ENCODE measurements around the gene FAXDC2.

Gene FAXDC2

GRCh38 chr5:154871734-154872133 lies 21.3 kb upstream of the FAXDC2 start:
- Histone ChIP-seq H3K27me3 (replicated peaks in 2 of 5; ENCODE audit: control insufficient read depth in 4 of 5, insufficient read depth in 5 of 5, low read length in 4 of 5) (no peaks in the 10 kb centered on the region), H3K27ac (ENCODE audit: insufficient read depth in 1 of 2, low read depth in 1 of 2, low read length in 2 of 2, poor library complexity in 1 of 2, severe bottlenecking in 2 of 2) (no peak overlapping the region), H3K4me3 (ENCODE audit: control insufficient read depth in 1 of 7, extremely low read depth in 1 of 7, insufficient read depth in 4 of 7, low read depth in 2 of 7, low read length in 6 of 7) (no peak overlapping the region), H3K36me3 (ENCODE audit: control insufficient read depth in 4 of 4, insufficient read depth in 4 of 4, low read length in 3 of 4) (peaks cover 35 to 69% (median 54%) of the 10 kb centered on the region in 4 experiments), H3K9me3 (ENCODE audit: control extremely low read depth in 1 of 5, control insufficient read depth in 4 of 5, insufficient read depth in 2 of 5, low read depth in 1 of 5, low read length in 4 of 5) (no peaks in the 10 kb centered on the region), H3K4me1 (ENCODE audit: control extremely low read depth in 1 of 4, control insufficient read depth in 4 of 4, insufficient read depth in 4 of 4, low read length in 3 of 4) (no peaks in the 10 kb centered on the region)
- POLR2A ChIA-PET: no interaction called here
- DNase-seq: no peak
- CTCF ChIA-PET: interaction anchor here (1.0 to 1.4 kb wide), 3 partner anchors 8 to 20 kb away, joined by 4 to 8 read pairs (median 5); no protein-coding TSS in a partner anchor
- WGBS (ENCODE audit: insufficient coverage): 100% methylated on average over 2 of the region's 4 CpGs

- ChIA-PET POLR2A (no interaction called here), CTCF (interaction anchor here (1.0 to 1.9 kb wide), 5 partner anchors 31 to 218 kb away, joined by 3 to 7 read pairs (median 4); no protein-coding TSS in a partner anchor)
- no peaks in the 10 kb centered on the region for H3K9me3 ChIP-seq (ENCODE audit: control extremely low read depth in 1 of 5, control insufficient read depth in 4 of 5, insufficient read depth in 2 of 5, low read depth in 1 of 5, low read length in 4 of 5)
- H3K27ac ChIP-seq (ENCODE audit: insufficient read depth in 1 of 2, low read depth in 1 of 2, low read length in 2 of 2, poor library complexity in 1 of 2, severe bottlenecking in 2 of 2): no peak overlapping the region
- H3K4me3 ChIP-seq (ENCODE audit: control insufficient read depth in 1 of 7, extremely low read depth in 1 of 7, insufficient read depth in 4 of 7, low read depth in 2 of 7, low read length in 6 of 7): no peak overlapping the region
- peak in 1 of 3 donors; percentile 19 for DNase-seq
- no peaks in the 10 kb centered on the region for H3K4me1 ChIP-seq (ENCODE audit: control extremely low read depth in 1 of 4, control insufficient read depth in 4 of 4, insufficient read depth in 4 of 4, low read length in 3 of 4)
- H3K36me3 ChIP-seq (ENCODE audit: control insufficient read depth in 4 of 4, insufficient read depth in 4 of 4, low read length in 3 of 4): peaks cover 28 to 64% (median 49%) of the 10 kb centered on the region in 4 experiments
- H3K27me3 ChIP-seq (replicated peaks in 2 of 5; ENCODE audit: control insufficient read depth in 4 of 5, insufficient read depth in 5 of 5, low read length in 4 of 5): no peaks in the 10 kb centered on the region
- WGBS (ENCODE audit: insufficient coverage): 98% methylated on average over 5 of the region's 5 CpGs
Observed at GRCh38 chr5:154868702-154869101, 18.3 kb upstream of the FAXDC2 start.

GRCh38 chr5:154866841-154867240 lies 16.4 kb upstream of the FAXDC2 start:
- Histone ChIP-seq H3K4me1 (ENCODE audit: control extremely low read depth in 1 of 4, control insufficient read depth in 4 of 4, insufficient read depth in 4 of 4, low read length in 3 of 4) (peaks cover 2 to 9% (median 6%) of the 10 kb centered on the region in 4 experiments), H3K9me3 (ENCODE audit: control extremely low read depth in 1 of 5, control insufficient read depth in 4 of 5, insufficient read depth in 2 of 5, low read depth in 1 of 5, low read length in 4 of 5) (no peaks in the 10 kb centered on the region), H3K27me3 (replicated peaks in 2 of 5; ENCODE audit: control insufficient read depth in 4 of 5, insufficient read depth in 5 of 5, low read length in 4 of 5) (no peaks in the 10 kb centered on the region), H3K4me3 (ENCODE audit: control insufficient read depth in 1 of 7, extremely low read depth in 1 of 7, insufficient read depth in 4 of 7, low read depth in 2 of 7, low read length in 6 of 7) (no peak overlapping the region), H3K27ac (ENCODE audit: insufficient read depth in 1 of 2, low read depth in 1 of 2, low read length in 2 of 2, poor library complexity in 1 of 2, severe bottlenecking in 2 of 2) (no peak overlapping the region), H3K36me3 (ENCODE audit: control insufficient read depth in 4 of 4, insufficient read depth in 4 of 4, low read length in 3 of 4) (peaks cover 25 to 58% (median 42%) of the 10 kb centered on the region in 4 experiments)
- WGBS (ENCODE audit: insufficient coverage): 100% methylated on average over 1 of the region's 2 CpGs
- ChIA-PET CTCF (interaction anchor here (1.1 kb wide), 1 partner anchor 15 kb away, joined by 3 read pairs; no protein-coding TSS in a partner anchor), POLR2A (no interaction called here)
- no peak for DNase-seq

GRCh38 chr5:154865466-154866184 lies 15.2 kb upstream of the FAXDC2 start:
- Histone ChIP-seq H3K4me1 (ENCODE audit: control extremely low read depth in 1 of 4, control insufficient read depth in 4 of 4, insufficient read depth in 4 of 4, low read length in 3 of 4) (peaks cover 9 to 19% (median 16%) of the 10 kb centered on the region in 4 experiments), H3K36me3 (ENCODE audit: control insufficient read depth in 4 of 4, insufficient read depth in 4 of 4, low read length in 3 of 4) (peaks cover 16 to 51% (median 36%) of the 10 kb centered on the region in 4 experiments), H3K4me3 (ENCODE audit: control insufficient read depth in 1 of 7, extremely low read depth in 1 of 7, insufficient read depth in 4 of 7, low read depth in 2 of 7, low read length in 6 of 7) (no peak overlapping the region), H3K27ac (ENCODE audit: insufficient read depth in 1 of 2, low read depth in 1 of 2, low read length in 2 of 2, poor library complexity in 1 of 2, severe bottlenecking in 2 of 2) (no peak overlapping the region), H3K27me3 (replicated peaks in 2 of 5; ENCODE audit: control insufficient read depth in 4 of 5, insufficient read depth in 5 of 5, low read length in 4 of 5) (no peaks in the 10 kb centered on the region), H3K9me3 (ENCODE audit: control extremely low read depth in 1 of 5, control insufficient read depth in 4 of 5, insufficient read depth in 2 of 5, low read depth in 1 of 5, low read length in 4 of 5) (no peaks in the 10 kb centered on the region)
- 100% methylated on average over 1 of the region's 5 CpGs for WGBS (ENCODE audit: insufficient coverage)
- ChIA-PET CTCF (interaction anchor here (1.5 kb wide), 1 partner anchor 11 kb away, joined by 3 read pairs; no protein-coding TSS in a partner anchor), POLR2A (no interaction called here)
- DNase-seq: no peak

- Histone ChIP-seq H3K27me3 (replicated peaks in 2 of 5; ENCODE audit: control insufficient read depth in 4 of 5, insufficient read depth in 5 of 5, low read length in 4 of 5) (no peaks in the 10 kb centered on the region), H3K9me3 (ENCODE audit: control extremely low read depth in 1 of 5, control insufficient read depth in 4 of 5, insufficient read depth in 2 of 5, low read depth in 1 of 5, low read length in 4 of 5) (no peaks in the 10 kb centered on the region), H3K4me1 (ENCODE audit: control extremely low read depth in 1 of 4, control insufficient read depth in 4 of 4, insufficient read depth in 4 of 4, low read length in 3 of 4) (peaks cover 18 to 32% (median 28%) of the 10 kb centered on the region in 4 experiments), H3K27ac (ENCODE audit: insufficient read depth in 1 of 2, low read depth in 1 of 2, low read length in 2 of 2, poor library complexity in 1 of 2, severe bottlenecking in 2 of 2) (no peak overlapping the region), H3K36me3 (ENCODE audit: control insufficient read depth in 4 of 4, insufficient read depth in 4 of 4, low read length in 3 of 4) (peaks cover 12 to 39% (median 28%) of the 10 kb centered on the region in 4 experiments), H3K4me3 (ENCODE audit: control insufficient read depth in 1 of 7, extremely low read depth in 1 of 7, insufficient read depth in 4 of 7, low read depth in 2 of 7, low read length in 6 of 7) (no peak overlapping the region)
- CTCF ChIA-PET: interaction anchor here (0.6 to 1.5 kb wide), 4 partner anchors 9 to 133 kb away, joined by 3 to 4 read pairs (median 3); no protein-coding TSS in a partner anchor
- 96% methylated on average over 4 of the region's 7 CpGs for WGBS (ENCODE audit: insufficient coverage)
- no peak for DNase-seq
- POLR2A ChIA-PET: no interaction called here
Observed at GRCh38 chr5:154863291-154864080, 13.1 kb upstream of the FAXDC2 start.

GRCh38 chr5:154862766-154863165 lies 12.4 kb upstream of the FAXDC2 start:
- H3K27ac ChIP-seq (ENCODE audit: insufficient read depth in 1 of 2, low read depth in 1 of 2, low read length in 2 of 2, poor library complexity in 1 of 2, severe bottlenecking in 2 of 2): no peak overlapping the region
- H3K36me3 ChIP-seq (ENCODE audit: control insufficient read depth in 4 of 4, insufficient read depth in 4 of 4, low read length in 3 of 4): peaks cover 11 to 37% (median 25%) of the 10 kb centered on the region in 4 experiments
- H3K4me3 ChIP-seq (ENCODE audit: control insufficient read depth in 1 of 7, extremely low read depth in 1 of 7, insufficient read depth in 4 of 7, low read depth in 2 of 7, low read length in 6 of 7): peak overlapping the region in 1 of 7 experiments; percentile 28
- POLR2A ChIA-PET: no interaction called here
- CTCF ChIA-PET: interaction anchor here (0.6 to 1.5 kb wide), 2 partner anchors 9 to 169 kb away, joined by 4 read pairs; no protein-coding TSS in a partner anchor
- peaks cover 18 to 32% (median 28%) of the 10 kb centered on the region in 4 experiments for H3K4me1 ChIP-seq (ENCODE audit: control extremely low read depth in 1 of 4, control insufficient read depth in 4 of 4, insufficient read depth in 4 of 4, low read length in 3 of 4)
- WGBS (ENCODE audit: insufficient coverage): 88% methylated on average over 1 of the region's 2 CpGs
- H3K9me3 ChIP-seq (ENCODE audit: control extremely low read depth in 1 of 5, control insufficient read depth in 4 of 5, insufficient read depth in 2 of 5, low read depth in 1 of 5, low read length in 4 of 5): no peaks in the 10 kb centered on the region
- no peaks in the 10 kb centered on the region for H3K27me3 ChIP-seq (replicated peaks in 2 of 5; ENCODE audit: control insufficient read depth in 4 of 5, insufficient read depth in 5 of 5, low read length in 4 of 5)
- peak in 1 of 3 donors; percentile 28 for DNase-seq
